ENCODE data around the gene PLET1.

Gene PLET1

GRCh38 chr11:112307616-112308015, 47.0 kb upstream of the PLET1 start:
- Histone ChIP-seq H3K4me1 (ENCODE audit: insufficient read depth, low read length, severe bottlenecking) (no peaks in the 10 kb centered on the region), H3K9me3 (ENCODE audit: low read length) (no peaks in the 10 kb centered on the region), H3K27me3 (ENCODE audit: insufficient read depth, low read length) (peaks cover 7% of the 10 kb centered on the region; the same call in 1 of the 2 replicates), H3K9me2 (ENCODE audit: low read depth, low read length) (no peaks in the 10 kb centered on the region), H3K9ac (ENCODE audit: low read length) (no peak overlapping the region), H3K79me2 (ENCODE audit: insufficient read depth, low read length) (no peaks in the 10 kb centered on the region), H3K36me3 (ENCODE audit: insufficient read depth, low read length) (no peaks in the 10 kb centered on the region), H3F3A (ENCODE audit: insufficient read depth, low read length) (no peaks in the 10 kb centered on the region), H3K4me2 (ENCODE audit: low read length) (no peak overlapping the region), H3K27ac (ENCODE audit: low read depth, low read length, poor library complexity, severe bottlenecking) (no peak overlapping the region), H2AFZ (ENCODE audit: low read length) (no peak overlapping the region), H3K4me3 (ENCODE audit: low read depth, low read length, poor library complexity, severe bottlenecking) (no peak overlapping the region), H4K20me1 (ENCODE audit: insufficient read depth, low read length) (no peaks in the 10 kb centered on the region)
- TF ChIP-seq EZH2 (IDR thresholded peaks at IDR 0.05; ENCODE audit: borderline replicate concordance, low read length) (no peak), CTCF (IDR thresholded peaks at IDR 0.05; ENCODE audit: low read length) (no peak)

DNA sequence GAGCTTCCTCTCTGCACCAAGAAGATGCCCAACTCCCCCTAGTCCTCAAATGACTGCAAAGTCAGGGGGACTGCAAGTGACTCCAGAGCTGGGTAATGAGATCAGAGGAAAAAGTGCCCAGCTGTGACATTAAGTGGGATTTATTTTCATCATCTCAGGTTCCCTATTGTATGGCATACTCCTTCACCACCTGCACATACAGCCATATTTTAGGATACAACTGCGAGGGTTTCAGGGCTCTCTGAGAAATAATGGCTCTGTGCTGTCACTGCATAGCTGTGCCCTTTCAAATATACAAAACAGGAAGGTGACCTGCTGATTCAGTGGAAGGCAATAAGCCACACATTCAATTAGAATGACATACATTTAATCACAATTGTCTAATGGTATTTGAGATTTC, 45.6 kb upstream of the PLET1 start:
- Histone ChIP-seq H3K9ac (ENCODE audit: low read length) (no peak overlapping the region), H4K20me1 (ENCODE audit: insufficient read depth, low read length) (no peaks in the 10 kb centered on the region), H3K4me3 (ENCODE audit: low read depth, low read length, poor library complexity, severe bottlenecking) (no peak overlapping the region), H3K27ac (ENCODE audit: low read depth, low read length, poor library complexity, severe bottlenecking) (no peak overlapping the region), H3K9me3 (ENCODE audit: low read length) (no peaks in the 10 kb centered on the region), H3K9me2 (ENCODE audit: low read depth, low read length) (no peaks in the 10 kb centered on the region), H3K4me1 (ENCODE audit: insufficient read depth, low read length, severe bottlenecking) (peaks cover 6% of the 10 kb centered on the region), H3K4me2 (ENCODE audit: low read length) (no peak overlapping the region), H3F3A (ENCODE audit: insufficient read depth, low read length) (no peaks in the 10 kb centered on the region), H2AFZ (ENCODE audit: low read length) (no peak overlapping the region), H3K27me3 (ENCODE audit: insufficient read depth, low read length) (peaks cover 2% of the 10 kb centered on the region; the same call in 1 of the 2 replicates), H3K79me2 (ENCODE audit: insufficient read depth, low read length) (no peaks in the 10 kb centered on the region), H3K36me3 (ENCODE audit: insufficient read depth, low read length) (no peaks in the 10 kb centered on the region)
- TF ChIP-seq EZH2 (IDR thresholded peaks at IDR 0.05; ENCODE audit: borderline replicate concordance, low read length) (no peak), CTCF (IDR thresholded peaks at IDR 0.05; ENCODE audit: low read length) (no peak)

GRCh38 chr11:112304914-112305313, 44.3 kb upstream of the PLET1 start:
- Histone ChIP-seq H3K27ac (ENCODE audit: low read depth, low read length, poor library complexity, severe bottlenecking) (no peak overlapping the region), H3K36me3 (ENCODE audit: insufficient read depth, low read length) (no peaks in the 10 kb centered on the region), H3K4me3 (ENCODE audit: low read depth, low read length, poor library complexity, severe bottlenecking) (no peak overlapping the region), H3K9ac (ENCODE audit: low read length) (no peak overlapping the region), H3K4me1 (ENCODE audit: insufficient read depth, low read length, severe bottlenecking) (peaks cover 6% of the 10 kb centered on the region), H3F3A (ENCODE audit: insufficient read depth, low read length) (no peaks in the 10 kb centered on the region), H3K79me2 (ENCODE audit: insufficient read depth, low read length) (no peaks in the 10 kb centered on the region), H3K9me2 (ENCODE audit: low read depth, low read length) (no peaks in the 10 kb centered on the region), H3K4me2 (ENCODE audit: low read length) (no peak overlapping the region), H3K27me3 (ENCODE audit: insufficient read depth, low read length) (no peaks in the 10 kb centered on the region), H2AFZ (ENCODE audit: low read length) (no peak overlapping the region), H3K9me3 (ENCODE audit: low read length) (no peaks in the 10 kb centered on the region), H4K20me1 (ENCODE audit: insufficient read depth, low read length) (no peaks in the 10 kb centered on the region)
- TF ChIP-seq EZH2 (IDR thresholded peaks at IDR 0.05; ENCODE audit: borderline replicate concordance, low read length): no peak
- TF ChIP-seq CTCF (IDR thresholded peaks at IDR 0.05; ENCODE audit: low read length): no peak
